GM21447 (cell line): Measurements from ENCODE around the gene DNAAF6.
A peak's percentile ranks its signal among the peaks of the same experiment; 100 is the strongest.
"Not testable (repeated sequence)": the region's sequence is repeated elsewhere in the genome, so short reads cannot be mapped to it uniquely, and the experiment has no call there.

ENCODE experiments used
- ATAC-seq: cut with Tn5 transposase; IDR thresholded peaks from one replicate; pipeline ENCODE4 v1.9.1; 2021; ENCODE audit not compliant: unreplicated experiment

Gene DNAAF6

GRCh38 chrX:107205770-107206696, at the start of gene DNAAF6, which contains the start of gene NUP62CL:
TSS of gene DNAAF6 (plus strand) at chrX:107206611. CDS start at chrX:107212876, 6,265 bp downstream.
TSS of gene NUP62CL (minus strand) at chrX:107206433. CDS start at chrX:107175146, 31,287 bp downstream.
- peak; percentile 96 for ATAC-seq

DNA sequence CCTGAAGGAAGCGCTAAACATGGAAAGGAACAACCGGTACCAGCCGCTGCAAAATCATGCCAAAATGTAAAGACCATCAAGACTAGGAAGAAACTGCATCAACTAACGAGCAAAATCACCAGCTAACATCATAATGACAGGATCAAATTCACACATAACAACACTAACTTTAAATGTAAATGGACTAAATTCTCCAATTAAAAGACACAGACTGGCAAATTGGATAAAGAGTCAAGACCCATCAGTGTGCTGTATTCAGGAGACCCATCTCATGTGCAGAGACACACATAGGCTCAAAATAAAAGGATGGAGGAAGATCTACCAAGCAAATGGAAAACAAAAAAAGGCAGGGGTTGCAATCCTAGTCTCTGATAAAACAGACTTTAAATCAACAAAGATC, 48.8 kb upstream of the DNAAF6 start:
- not testable (repeated sequence) for ATAC-seq

DNA sequence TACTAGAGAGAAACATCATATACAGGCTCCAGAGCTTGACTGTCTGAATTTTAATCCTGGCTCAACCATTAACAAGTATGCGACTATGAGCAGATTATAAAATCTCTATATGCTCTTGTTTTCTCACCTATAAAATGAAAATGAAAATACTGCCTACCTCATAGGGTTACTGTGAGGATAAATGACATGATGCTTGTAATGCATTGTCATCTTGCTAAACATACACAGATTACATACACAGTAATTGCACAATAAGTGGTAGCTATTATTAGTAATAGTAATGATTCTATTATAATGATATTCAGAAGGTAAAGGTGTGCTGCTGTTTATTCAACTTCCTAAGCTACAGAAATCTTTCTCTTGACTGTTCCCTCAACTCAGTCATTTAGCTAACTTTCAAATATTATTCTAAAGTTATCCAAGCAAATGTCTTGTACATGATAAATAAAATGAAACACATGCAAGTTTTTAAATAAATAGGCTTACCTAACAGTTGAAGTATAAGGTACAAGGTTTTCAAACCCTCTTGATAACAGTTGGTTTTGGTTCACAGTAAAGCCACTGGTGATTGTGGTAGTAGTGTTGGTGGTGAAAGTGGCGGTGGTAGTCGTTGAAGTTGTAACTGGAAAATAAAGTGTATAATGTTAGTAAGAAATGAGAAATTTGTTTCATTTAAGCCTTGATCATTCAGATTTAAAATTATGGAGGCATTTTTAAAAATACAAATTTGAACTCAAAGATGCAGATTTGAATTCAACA, 39.1 kb upstream of the DNAAF6 start:
- no peak for ATAC-seq

DNA sequence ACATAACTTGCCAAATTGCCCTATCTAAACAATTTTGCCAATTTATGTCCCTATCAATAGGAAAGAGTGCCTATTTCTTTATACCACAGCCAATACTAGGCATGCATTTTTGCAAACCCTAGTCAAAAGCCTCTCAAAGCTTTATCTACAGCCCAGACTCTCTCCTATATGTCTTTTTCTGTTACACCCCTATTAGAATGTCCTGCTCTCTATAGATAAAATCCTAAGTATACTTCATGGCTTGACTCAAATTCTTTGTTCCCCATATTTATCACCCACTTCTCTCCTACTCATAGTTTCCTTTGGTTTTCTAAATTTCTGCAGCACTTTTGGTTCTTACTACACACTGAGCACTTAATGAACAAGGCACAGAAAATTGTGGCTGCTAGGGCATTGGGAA, 38.2 kb upstream of the DNAAF6 start:
- no peak for ATAC-seq

- ATAC-seq: no peak
Measured at GRCh38 chrX:107168712-107169111, 37.7 kb upstream of the DNAAF6 start.

- no peak for ATAC-seq
Measured at GRCh38 chrX:107171369-107172102, 34.9 kb upstream of the DNAAF6 start.

- ATAC-seq: no peak
Measured at GRCh38 chrX:107197319-107197718, 9.1 kb upstream of the DNAAF6 start.

DNA sequence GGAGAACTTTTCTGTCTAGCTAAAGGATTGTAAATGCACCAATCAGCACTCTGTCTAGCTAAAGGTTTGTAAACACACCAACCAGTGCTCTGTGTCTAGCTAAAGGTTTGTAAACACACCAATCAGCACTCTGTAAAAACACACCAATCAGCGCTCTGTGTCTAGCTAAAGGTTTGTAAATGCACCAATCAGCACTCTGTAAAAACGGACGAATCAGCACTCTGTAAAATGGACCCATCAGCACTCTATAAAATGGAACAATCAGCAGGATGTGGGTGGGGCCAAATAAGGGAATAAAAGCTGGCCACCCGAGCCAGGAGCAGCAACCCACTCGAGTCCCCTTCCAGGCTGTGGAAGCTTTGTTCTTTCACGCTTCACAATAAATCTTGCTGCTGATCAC, 8.3 kb upstream of the DNAAF6 start:
- not testable (repeated sequence) for ATAC-seq

DNA sequence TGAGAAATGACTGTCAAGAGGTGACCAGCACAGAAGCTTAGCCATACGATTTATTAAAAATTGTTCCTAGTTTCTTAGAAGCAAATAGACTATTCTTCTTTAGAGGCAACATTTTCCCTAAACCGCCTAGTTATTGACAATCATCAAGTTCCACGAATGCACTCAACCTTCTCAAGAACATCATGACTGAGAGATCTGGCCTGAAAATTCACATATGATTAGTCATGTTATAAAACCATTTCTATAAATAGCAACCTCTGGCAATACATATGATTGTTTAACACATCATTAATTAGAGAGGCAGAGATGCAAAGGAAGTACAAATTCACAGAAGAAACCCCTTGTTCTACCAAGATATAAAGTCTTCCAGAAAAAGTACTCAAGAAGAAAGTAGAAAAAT, 6.9 kb upstream of the DNAAF6 start:
- no peak for ATAC-seq

DNA sequence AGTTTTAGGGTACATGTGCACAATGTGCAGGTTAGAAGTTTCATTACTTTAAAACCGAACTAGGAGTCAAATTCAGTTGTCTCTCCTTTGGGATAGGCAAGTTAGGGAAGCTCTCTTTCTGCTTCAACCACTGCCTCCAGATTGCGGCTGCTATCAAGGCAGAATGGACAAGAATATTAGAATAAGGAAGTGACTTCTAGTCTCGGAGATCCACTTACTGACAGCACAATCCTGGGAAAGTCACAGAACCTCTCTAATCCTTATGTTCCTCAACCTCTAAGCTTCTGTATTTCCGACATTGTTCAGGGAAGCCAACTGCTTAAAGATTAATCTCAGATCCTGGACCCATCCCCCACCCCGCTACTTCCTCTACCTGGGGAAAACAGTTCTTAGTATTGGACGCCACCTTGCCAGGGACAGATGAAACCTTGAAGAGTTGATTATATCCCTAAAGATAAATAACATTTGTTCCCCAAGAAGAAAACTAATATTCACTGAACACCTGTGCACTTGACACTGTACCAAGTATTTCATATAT, 2.3 kb upstream of the DNAAF6 start:
- no peak for ATAC-seq

DNA sequence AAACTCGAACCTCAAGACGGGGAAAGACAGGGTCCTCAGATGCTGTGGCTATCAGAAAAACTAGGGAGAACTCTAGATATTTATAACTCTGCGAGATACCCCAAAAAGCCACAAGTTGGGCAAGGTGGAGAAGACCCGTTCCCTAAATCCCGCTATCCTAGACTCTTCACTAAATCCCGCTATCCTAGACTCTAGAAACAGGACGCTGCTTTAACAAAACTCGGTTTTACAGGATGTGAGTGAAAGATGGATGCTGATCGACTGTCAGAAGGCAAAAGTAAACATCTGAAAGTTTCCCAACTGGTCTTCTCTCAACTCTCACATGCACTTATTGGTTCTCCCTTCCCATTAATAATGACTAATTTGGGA, 270 bp downstream of the DNAAF6 start:
- no peak for ATAC-seq

DNA sequence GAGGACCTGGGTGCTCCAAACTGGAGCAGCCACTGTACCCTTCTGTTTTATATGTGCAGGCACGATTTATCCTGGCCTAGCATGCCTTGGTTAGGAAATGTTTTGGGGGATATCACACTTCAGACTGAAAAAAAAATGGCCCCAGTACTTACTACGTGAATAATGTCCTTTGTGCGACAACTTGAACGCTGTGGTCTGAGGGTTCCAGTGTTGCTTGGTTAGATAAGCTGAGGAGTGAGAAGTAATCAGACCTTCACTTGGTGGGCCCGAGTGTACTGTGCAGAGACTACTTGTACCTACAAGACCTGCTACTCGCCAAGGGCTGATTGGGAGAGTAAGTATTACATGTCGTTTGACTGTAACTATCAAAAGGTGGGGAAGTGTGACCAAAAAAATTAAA, 678 bp downstream of the DNAAF6 start:
- no peak for ATAC-seq

GRCh38 chrX:107207943-107208342, 1.5 kb downstream of the DNAAF6 start:
- ATAC-seq: no peak

- ATAC-seq: no peak
Measured at GRCh38 chrX:107213477-107213876, 7.1 kb downstream of the DNAAF6 start.

DNA sequence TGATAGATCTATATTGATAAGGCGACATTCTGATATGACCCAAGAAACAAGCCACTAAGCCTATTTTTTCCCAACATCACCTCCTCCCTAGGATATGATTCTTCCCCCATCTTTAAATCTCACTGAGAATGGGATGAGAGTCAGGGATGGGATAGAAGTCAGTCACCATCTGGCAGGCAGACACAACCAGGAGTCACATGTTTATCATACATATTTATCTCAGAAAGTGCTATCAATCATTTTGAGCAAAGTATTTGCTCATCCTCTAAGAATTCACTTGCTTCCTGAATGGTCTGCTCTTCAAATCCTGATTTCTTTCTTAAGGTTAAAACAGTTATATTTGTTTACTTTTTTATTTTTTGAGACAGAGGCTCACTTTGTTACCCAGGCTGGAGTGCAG, 20.3 kb downstream of the DNAAF6 start:
- no peak for ATAC-seq

- ATAC-seq: no peak
Measured at GRCh38 chrX:107227780-107228485, 21.5 kb downstream of the DNAAF6 start.

- no peak for ATAC-seq
Measured at GRCh38 chrX:107228486-107228819, 22.0 kb downstream of the DNAAF6 start.

- no peak for ATAC-seq
Measured at GRCh38 chrX:107272431-107272921, 66.1 kb downstream of the DNAAF6 start.

GRCh38 chrX:107273795-107274194, 67.4 kb downstream of the DNAAF6 start:
- no peak for ATAC-seq

DNA sequence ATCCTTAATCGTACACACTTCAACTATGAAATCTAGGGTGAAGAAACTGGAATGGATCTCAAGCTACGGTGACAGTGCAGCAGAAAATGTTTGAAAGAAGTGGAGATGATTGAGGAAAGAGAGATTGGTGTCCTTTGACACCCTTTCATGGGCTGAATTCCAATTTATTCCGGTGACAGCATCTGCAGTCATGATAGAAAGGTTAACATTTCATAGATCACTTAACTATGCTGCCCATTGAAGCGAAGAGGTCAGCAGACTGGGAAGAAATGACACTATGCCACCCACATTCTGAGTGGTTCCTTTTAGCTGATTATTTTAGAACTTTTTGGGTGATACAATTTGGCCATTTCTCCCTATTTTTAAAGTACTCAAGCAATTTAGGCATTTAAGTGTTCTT, 82.3 kb downstream of the DNAAF6 start:
- ATAC-seq: no peak
